ENCODE results near the gene SMARCD3.

DNA sequence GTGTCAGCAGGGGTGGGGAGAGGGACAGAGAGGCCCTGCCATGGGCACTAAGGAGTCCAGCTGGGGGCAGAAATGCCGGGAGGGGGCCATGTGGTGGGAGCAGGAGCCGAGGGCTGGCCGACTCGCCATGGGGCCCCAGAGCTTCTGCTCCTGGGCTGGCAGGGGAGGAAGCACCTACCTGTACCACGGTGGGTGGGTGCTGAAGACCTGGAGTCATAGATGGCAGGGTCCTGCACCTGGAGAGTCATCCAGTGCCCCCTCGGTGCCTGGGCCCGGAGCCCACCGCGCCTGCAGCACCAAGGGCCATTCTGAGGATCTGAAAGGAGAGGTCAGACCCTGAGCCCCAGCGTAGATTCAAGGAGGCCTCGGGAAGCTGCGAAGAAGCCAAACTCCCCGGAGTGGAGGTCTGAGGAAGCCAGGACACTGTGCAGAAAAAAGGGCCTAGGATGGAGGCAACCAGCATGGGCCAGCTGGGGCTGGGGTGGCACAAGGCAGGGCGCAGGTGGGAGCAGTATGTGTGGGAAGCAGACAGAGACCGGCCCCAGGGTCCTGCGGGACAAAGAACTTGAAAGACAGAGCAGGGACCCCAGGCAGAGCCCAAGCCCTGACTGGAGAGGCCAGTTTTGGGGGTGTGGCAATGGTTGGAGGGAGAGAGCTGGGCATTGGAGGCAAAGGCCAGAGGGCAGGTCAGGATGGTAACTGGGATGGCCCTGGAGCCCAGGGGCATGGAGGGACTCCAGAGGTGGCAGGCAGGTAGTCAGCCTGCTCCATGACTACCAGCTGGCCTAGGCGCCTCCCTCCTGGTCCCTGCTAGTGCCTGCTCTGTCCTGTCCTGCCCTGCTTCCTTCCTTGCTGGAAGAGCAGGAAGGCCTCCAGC lies 26.7 kb upstream of the SMARCD3 start:
- TF ChIP-seq POLR2A (IDR thresholded peaks at IDR 0.05; ENCODE audit: low read depth, low read length) (no peak), POLR2AphosphoS5 (IDR thresholded peaks at IDR 0.05; ENCODE audit: low read depth, low read length) (no peak)

Measured in GM12891 (cell line).